HCT116 (cell line): ENCODE results near the gene NEDD4.

Experiments
- CTCF ChIP-seq, 3 experiments: fragments of 200-600 bp in 1 of 3; sonication (generic) in 1 of 3; IDR thresholded peaks in 2 of 3; conservative IDR thresholded peaks in 1 of 3; 2 replicates each; pipeline ENCODE4 v1.5.1; 2012 to 2017; ENCODE audit warnings: low read depth in 2 of 3, low read length in 2 of 3, antibody characterized with exemption in 1 of 3, borderline replicate concordance in 1 of 3, control low read depth in 1 of 3, mild to moderate bottlenecking in 1 of 3, mixed read lengths in 1 of 3, mixed run types in 1 of 3, moderate library complexity in 1 of 3; ENCODE audit not compliant: insufficient read depth in 1 of 3
- MAX ChIP-seq: IDR thresholded peaks from 2 replicates; pipeline ENCODE4 v1.6.1; 2012
- POLR2A ChIP-seq: IDR thresholded peaks from 2 replicates; pipeline ENCODE4 v1.7.0; 2011; ENCODE audit warnings: borderline replicate concordance; ENCODE audit not compliant: insufficient read depth, insufficient read length; ENCODE audit errors: extremely low read depth
- POLR2AphosphoS5 ChIP-seq: IDR thresholded peaks from 2 replicates; pipeline ENCODE4 v1.6.1; 2011; ENCODE audit warnings: mild to moderate bottlenecking, low read depth, low read length, moderate library complexity
- REST ChIP-seq: IDR thresholded peaks from 2 replicates; pipeline ENCODE4 v1.6.1; 2012; ENCODE audit warnings: low read depth
- TCF7L2 ChIP-seq: IDR thresholded peaks from 2 replicates; pipeline ENCODE4 v1.7.0; 2011; ENCODE audit warnings: borderline replicate concordance, inconsistent platforms; ENCODE audit not compliant: insufficient read depth, insufficient read length; ENCODE audit errors: extremely low read depth

GRCh38 chr15:55835866-55836265 lies 157.5 kb downstream of the NEDD4 start:
- TF ChIP-seq POLR2A (no peak), CTCF (IDR thresholded peaks at IDR 0.05 in 2 of 3, conservative IDR thresholded peaks at IDR 0.05 in 1 of 3; ENCODE audit: borderline replicate concordance in 1 of 3, insufficient read depth in 1 of 3, low read depth in 2 of 3, low read length in 2 of 3) (no peak), POLR2AphosphoS5 (no peak), REST (no peak), TCF7L2 (no peak), MAX (no peak)
